Measurements from ENCODE around the gene CLCA1.

Gene CLCA1

DNA sequence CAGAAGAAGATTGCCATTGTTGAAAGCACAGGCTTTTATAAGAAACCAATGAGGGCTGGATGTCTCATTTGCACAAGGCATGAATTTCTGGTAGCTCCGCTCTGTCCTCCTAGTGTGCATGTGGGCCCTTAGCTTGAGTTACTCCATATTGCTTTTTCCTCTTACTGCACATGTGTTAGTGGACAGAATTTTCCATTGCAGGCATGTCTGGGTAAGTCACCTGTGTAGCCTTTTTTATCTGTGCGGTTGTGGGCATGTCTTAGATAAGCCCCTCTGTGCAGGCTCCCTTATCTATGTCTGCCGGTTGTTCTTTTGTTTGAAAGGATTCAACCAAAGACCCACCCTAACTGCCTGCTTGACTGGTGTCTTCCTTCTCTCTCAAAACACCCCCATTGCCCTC lies 7.2 kb upstream of the CLCA1 start:
- H3K4me3 ChIP-seq (ENCODE audit: low read depth, low read length): no peak overlapping the region
- no peak for DNase-seq (ENCODE audit: low read depth)
- TF ChIP-seq, protein P1, sequence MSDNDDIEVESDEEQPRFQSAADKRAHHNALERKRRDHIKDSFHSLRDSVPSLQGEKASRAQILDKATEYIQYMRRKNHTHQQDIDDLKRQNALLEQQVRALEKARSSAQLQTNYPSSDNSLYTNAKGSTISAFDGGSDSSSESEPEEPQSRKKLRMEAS (IDR thresholded peaks at IDR 0.05; ENCODE audit: low read depth, low read length): no peak
- TF ChIP-seq, protein P2, sequence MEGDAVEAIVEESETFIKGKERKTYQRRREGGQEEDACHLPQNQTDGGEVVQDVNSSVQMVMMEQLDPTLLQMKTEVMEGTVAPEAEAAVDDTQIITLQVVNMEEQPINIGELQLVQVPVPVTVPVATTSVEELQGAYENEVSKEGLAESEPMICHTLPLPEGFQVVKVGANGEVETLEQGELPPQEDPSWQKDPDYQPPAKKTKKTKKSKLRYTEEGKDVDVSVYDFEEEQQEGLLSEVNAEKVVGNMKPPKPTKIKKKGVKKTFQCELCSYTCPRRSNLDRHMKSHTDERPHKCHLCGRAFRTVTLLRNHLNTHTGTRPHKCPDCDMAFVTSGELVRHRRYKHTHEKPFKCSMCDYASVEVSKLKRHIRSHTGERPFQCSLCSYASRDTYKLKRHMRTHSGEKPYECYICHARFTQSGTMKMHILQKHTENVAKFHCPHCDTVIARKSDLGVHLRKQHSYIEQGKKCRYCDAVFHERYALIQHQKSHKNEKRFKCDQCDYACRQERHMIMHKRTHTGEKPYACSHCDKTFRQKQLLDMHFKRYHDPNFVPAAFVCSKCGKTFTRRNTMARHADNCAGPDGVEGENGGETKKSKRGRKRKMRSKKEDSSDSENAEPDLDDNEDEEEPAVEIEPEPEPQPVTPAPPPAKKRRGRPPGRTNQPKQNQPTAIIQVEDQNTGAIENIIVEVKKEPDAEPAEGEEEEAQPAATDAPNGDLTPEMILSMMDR (IDR thresholded peaks at IDR 0.05; ENCODE audit: low read depth, low read length): no peak

DNA sequence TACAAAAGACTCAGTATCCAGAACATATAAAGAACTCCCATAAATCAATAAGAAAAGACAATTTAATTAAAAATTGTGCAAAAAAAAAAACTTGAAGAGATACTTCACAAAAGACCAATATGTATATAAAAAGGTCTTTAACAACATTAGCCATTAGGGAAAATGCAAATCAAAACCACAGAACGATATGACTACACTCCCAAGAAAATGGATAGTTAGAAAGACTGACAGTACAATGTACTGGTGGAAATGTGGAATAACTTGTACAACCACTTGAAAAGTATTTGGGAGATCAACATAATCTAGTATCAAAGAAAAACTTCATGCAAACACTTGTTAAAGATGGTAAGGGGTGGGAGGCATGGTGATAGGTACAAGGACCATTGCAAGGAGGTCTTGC lies 3.9 kb upstream of the CLCA1 start:
- H3K4me3 ChIP-seq (ENCODE audit: low read depth, low read length): no peak overlapping the region
- no peak for TF ChIP-seq MYC (IDR thresholded peaks at IDR 0.05; ENCODE audit: low read depth, low read length)
- TF ChIP-seq, protein P1 (IDR thresholded peaks at IDR 0.05; ENCODE audit: low read depth, low read length): no peak
- TF ChIP-seq, protein P2 (IDR thresholded peaks at IDR 0.05; ENCODE audit: low read depth, low read length): no peak
- TF ChIP-seq POLR2A (IDR thresholded peaks at IDR 0.05; ENCODE audit: extremely low read depth, insufficient read length): no peak
- DNase-seq (ENCODE audit: low read depth): no peak

DNA sequence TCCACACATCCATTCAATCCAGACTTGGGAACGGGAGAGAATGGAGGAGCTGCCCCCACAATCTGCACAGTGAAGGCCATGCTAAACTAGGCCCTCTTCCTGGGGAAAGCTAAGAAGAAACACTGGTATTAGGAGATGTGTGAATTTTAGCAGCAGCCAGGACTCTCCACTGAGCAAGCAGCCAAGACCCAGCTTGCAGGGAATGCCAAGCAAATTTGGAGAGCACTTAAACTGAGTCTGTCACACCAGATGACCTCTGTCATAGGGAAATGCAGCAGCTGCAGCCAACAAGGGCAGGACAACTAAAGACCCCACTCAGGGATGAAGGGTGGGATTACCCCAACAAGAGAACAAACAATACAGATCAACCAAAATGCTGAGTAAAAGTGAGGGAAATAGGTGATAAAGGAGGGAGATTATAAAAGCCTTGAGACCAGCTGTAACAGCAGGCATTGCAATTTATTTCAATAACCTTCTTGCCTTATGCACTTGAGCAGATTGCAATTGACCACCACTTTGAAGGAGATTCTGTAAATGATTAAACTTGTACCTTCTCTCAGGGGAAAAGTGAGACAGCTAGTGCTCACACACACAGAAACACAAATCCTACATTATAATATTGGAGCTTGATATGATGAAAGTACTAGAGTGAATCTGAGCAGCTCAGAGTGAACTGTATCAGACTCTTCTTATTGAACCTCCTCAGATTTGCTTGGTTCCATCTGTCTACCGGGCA lies 2.5 kb upstream of the CLCA1 start:
- H3K4me3 ChIP-seq (ENCODE audit: low read depth, low read length): no peak overlapping the region
- TF ChIP-seq, protein P1 (IDR thresholded peaks at IDR 0.05; ENCODE audit: low read depth, low read length): no peak
- TF ChIP-seq, protein P2 (IDR thresholded peaks at IDR 0.05; ENCODE audit: low read depth, low read length): no peak
- no peak for TF ChIP-seq POLR2A (IDR thresholded peaks at IDR 0.05; ENCODE audit: extremely low read depth, insufficient read length)
- TF ChIP-seq MYC (IDR thresholded peaks at IDR 0.05; ENCODE audit: low read depth, low read length): no peak
- no peak for DNase-seq (ENCODE audit: low read depth)

DNA sequence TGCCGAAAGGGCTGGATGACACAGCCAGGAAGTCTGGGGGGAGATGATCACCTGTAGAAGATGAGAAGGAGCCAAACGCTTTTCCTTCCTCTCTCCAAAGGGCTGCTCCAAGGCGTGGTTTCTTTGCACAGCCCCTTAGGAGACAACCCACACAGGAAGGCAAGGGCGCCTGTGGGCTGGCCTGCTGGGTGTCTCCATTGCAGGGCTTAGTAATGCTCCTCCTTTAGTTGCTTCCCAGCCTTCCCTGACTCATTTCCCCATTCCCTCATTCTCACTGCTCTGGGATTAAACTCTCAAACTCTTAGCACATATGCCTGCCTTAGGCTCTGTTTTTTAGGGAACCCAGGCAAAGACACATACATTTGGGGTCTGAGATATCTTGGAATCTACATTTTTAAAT lies 1.7 kb upstream of the CLCA1 start:
- no peak for DNase-seq (ENCODE audit: low read depth)
- H3K4me3 ChIP-seq (ENCODE audit: low read depth, low read length): no peak overlapping the region
- no peak for TF ChIP-seq POLR2A (IDR thresholded peaks at IDR 0.05; ENCODE audit: extremely low read depth, insufficient read length)
- TF ChIP-seq, protein P1 (IDR thresholded peaks at IDR 0.05; ENCODE audit: low read depth, low read length): no peak

DNA sequence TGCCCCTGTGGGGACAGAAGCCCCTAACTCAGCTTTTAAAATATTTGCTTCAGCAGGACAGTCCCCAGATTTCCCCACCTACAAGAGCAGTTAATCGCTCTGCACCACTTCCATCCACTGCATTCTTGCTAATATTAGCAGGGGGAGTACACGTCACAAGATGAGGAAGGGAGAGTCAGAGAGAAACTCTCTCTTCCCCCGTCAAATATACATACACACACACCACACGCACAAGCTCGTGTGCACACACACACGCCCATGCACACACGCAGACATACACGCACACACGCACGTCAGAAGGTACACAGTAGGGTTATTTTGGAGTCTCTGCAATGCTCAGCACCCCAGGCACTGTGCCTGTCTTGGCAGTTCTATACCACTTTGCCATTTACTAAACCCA lies 2.1 kb downstream of the CLCA1 start:
- DNase-seq (ENCODE audit: low read depth): no peak
- no peak for TF ChIP-seq POLR2A (IDR thresholded peaks at IDR 0.05; ENCODE audit: extremely low read depth, insufficient read length)
- TF ChIP-seq, protein P2 (IDR thresholded peaks at IDR 0.05; ENCODE audit: low read depth, low read length): no peak
- TF ChIP-seq, protein P1 (IDR thresholded peaks at IDR 0.05; ENCODE audit: low read depth, low read length): no peak
- no peak for TF ChIP-seq MYC (IDR thresholded peaks at IDR 0.05; ENCODE audit: low read depth, low read length)
- no peak overlapping the region for H3K4me3 ChIP-seq (ENCODE audit: low read depth, low read length)

DNA sequence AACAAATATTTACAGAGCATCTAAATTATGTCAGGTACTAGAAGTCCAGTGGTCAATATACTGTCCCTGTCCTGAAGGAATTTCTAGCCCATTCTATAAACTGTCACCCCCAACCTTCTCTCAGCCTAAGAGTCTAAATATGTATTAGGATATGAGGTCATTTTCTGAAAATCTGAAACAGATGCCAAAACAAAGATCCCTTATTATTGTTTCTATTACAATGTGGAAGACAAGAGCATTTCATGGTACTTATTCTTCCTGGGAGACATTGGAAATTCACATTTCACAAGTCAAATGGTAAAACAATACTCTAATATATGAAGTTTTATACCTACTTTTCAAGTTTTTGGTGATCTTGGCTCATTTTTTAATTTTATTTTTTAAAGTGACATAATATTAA lies 2.6 kb downstream of the CLCA1 start:
- TF ChIP-seq, protein P1 (IDR thresholded peaks at IDR 0.05; ENCODE audit: low read depth, low read length): no peak
- TF ChIP-seq, protein P2 (IDR thresholded peaks at IDR 0.05; ENCODE audit: low read depth, low read length): no peak
- TF ChIP-seq MYC (IDR thresholded peaks at IDR 0.05; ENCODE audit: low read depth, low read length) (no peak), POLR2A (IDR thresholded peaks at IDR 0.05; ENCODE audit: extremely low read depth, insufficient read length) (no peak)
- H3K4me3 ChIP-seq (ENCODE audit: low read depth, low read length): no peak overlapping the region
- DNase-seq (ENCODE audit: low read depth): no peak
